ENCODE measurements around the gene ATF4.

DNA sequence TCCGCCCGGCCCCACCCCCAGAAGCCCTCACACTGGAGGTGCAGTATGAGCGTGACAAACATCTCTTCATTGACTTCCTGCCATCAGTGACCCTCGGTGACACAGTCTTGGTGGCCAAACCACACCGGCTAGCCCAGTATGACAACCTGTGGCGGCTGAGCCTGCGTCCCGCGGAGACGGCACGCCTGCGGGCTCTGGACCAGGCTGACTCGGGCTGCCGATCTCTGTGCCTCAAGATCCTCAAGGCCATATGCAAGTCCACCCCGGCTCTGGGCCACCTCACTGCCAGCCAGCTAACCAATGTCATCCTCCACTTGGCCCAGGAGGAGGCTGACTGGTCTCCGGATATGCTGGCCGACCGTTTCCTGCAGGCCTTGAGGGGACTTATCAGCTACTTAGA, 6.6 kb upstream of the ATF4 start:
- TF ChIP-seq POLR2AphosphoS5 (IDR thresholded peaks at IDR 0.05; ENCODE audit: low read depth, low read length): no peak
- no peak for TF ChIP-seq POLR2A (IDR thresholded peaks at IDR 0.05; ENCODE audit: low read depth, low read length)
- no peak for TF ChIP-seq TAF1 (IDR thresholded peaks at IDR 0.05; ENCODE audit: low read depth, low read length)
- TF ChIP-seq SPI1 (IDR thresholded peaks at IDR 0.05; ENCODE audit: low read depth, low read length): no peak
- no peak for TF ChIP-seq POU2F2 (IDR thresholded peaks at IDR 0.05; ENCODE audit: low read depth, low read length)
- TF ChIP-seq PAX5 (IDR thresholded peaks at IDR 0.05; ENCODE audit: insufficient read depth, low read length, severe bottlenecking): no peak

Measured in GM12891 (cell line).